CD4-positive, alpha-beta T cell treated with Interleukin-6 for 4 hours (primary cell): Measurements from ENCODE around the gene BMP3.
A peak's percentile ranks its signal among the peaks of the same experiment; 100 is the strongest.

Experiments
- DNase-seq: peaks from one replicate; pipeline ENCODE4 v3.0.0-alpha.2; 2020; ENCODE audit warnings: mixed read lengths

BMP3 gene

DNA sequence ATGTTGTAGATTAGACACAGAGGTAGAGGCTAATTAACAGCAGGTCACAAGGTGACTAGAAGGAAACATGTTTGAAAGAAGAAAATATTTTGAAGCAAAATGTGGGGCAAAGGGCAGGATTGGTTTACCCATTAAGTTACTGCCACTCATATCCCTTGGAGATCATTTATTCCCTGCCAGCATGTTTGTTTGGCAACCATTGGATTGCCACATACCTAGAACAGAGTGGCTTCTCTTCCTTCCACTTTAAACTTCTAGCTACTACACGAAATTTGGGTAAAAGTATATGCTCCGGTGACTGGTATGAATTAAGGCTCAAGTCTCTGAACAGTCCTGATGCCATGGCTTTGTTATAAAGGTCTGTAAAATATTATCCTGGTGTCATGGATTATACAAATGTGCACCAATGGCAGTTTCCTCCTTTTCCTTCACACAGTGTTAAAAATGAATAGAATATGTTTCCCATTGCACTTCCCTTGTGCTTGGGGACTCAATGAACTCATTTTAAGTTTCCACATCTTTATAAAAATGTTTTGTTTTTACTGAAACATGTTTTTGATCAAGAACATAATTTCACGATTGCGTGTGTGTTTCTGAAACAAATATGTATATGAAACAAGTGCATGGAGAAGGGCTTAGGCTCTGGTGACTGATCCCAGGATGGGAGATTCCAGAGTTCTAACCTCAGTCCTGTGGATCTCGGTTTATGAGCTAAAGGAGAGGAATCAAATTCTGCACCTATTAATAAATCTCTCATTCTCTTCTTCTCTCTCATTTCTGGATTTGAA lies 12.3 kb downstream of the BMP3 start:
- DNase-seq = no peak

DNA sequence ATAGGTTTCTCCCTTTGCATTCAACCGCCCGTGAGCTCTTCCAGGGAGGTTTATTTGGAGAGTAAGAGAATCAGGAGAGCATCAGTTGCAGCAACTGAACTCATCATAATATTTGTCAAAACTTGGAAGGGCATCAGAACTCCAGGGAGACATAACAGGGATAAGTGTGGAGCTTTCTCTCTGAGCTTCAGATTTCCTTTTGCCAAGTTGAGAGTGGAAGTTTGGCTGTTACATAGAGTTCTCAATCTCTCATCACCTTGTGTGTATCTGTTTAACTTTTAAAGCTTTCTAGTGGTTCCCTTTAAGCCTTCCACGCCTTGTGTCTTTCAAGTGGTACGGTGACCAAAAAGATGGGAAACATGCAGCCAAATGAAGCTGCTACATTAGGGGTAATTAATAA lies 18.8 kb downstream of the BMP3 start:
- DNase-seq = no peak

DNA sequence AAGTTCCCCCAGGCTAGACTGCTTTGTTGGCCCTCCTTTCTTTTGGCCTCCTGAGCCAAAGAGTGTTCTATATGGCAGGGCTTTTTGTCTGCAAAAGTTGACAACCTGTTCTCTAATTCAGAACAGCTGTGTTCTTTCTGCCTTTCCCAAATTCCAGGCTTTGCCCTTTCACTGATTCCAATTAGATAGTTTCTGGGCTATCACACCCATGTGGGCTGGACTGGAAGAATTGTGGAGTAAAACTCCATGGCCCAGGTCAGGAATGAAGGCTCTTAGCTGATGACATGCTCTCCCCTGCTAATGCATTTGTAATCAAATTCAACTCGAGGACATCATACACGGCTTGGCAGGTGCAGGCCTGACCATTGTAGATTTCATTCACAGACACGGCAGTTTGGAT lies 19.4 kb downstream of the BMP3 start:
- DNase-seq = no peak

- peak; percentile 61 for DNase-seq
Measured at GRCh38 chr4:81052119-81053068, 21.9 kb downstream of the BMP3 start.

DNA sequence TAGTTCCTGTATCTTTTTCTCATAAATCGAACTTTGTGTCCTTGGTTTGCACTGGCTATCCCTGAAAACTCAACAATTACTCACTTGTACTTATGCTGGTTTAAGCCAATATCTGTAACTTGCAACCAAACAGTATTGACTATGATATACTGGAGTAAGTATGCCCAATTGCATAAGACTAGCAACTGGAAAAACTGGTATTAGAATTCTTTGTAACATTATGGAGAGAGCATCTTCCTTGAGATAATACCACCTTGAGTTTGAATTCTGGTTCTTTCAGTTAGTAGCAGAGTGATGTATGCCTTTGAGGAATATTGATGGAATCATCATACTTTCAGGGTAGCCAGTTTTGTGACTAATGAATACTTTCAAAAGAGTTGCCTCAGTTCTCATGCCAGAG lies 28.1 kb downstream of the BMP3 start:
- no peak for DNase-seq

DNA sequence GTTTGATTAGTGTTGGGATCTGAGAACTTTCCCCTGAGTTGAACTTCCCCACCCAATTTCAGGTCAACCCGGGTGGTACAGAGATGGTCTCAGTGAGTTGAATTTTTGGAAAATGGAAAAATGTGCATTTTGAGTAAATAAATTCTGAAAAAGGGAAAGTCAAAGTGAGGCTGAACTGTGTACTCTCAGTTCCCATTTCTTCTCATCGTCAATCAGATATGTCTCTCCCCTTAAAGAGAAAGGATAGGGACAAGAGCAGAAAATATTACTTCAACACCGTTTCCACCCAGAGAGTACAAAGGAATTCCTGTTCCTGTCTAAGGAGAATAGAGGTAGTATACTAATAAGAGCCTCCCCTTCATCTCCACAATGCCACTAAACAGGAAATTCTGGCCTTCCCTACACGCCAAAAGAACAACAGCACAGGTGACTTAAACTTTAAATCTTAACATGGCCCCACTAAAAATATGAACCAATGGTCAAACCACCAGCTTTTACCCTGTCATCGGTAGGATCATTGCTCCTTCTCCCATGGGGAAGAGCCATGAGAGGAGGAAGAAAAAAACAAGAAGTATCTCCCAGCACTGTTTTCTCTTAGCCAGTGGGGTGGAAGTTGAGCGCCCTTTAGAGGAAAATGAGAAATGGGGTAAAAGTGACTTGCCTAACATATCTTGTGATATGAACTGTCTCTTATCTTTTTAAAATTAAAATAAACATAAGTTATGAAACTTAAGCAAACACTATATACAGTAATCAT lies 30.3 kb downstream of the BMP3 start:
- no peak for DNase-seq

DNA sequence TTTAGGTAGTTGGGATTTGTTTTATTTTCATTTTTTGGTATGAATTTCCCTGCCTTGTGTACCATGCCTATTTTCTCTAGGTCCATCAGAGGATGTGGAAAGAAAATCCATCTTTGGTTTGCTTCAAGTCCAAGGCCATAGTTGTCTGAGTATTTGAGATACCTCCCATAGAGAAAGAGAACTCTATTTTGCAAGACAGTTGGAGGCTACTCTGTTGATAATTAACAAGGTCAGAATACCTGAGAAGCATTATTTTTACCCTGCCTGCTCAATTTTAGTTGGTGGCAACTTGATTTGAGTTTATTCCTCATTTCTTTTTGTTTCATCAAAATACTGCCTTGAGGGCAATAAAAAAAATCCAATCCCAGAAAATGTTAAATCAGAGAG lies 30.8 kb downstream of the BMP3 start:
- DNase-seq = no peak

DNA sequence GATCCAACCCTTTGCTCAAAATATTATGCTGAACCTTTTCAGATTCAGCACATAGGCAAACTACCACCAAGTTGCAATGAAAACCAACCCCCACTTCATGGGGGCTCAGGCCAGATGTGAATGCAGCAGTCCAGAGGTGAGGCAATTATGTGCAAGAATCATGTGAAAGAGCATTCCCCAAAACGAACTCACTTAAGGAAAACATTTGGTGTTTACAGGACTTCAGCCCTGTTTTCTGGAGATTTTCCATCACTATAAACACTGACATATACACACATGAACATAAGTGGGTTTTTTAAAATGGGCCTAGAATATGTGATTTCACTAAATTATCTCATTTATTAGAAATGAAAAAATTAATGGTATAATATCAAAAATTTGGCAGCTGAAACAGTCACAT lies 31.5 kb downstream of the BMP3 start:
- DNase-seq = no peak

DNA sequence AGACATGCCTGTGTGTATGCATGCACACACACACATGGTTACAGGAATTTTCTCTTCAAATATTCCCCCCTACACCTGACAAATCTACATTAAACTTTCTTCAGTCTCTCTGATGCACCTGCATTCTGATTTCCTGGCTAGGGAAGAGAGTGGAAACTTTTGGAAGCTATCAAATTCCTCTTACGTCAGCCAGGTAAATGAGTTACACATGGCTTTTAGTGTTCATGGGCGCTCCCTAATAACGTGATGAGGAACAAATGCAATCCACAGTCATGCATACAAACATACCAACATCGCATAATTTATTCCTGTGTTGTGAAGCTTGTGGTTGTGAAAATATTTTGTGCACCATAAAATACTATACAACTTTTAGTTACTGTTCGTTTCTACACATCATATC lies 34.9 kb downstream of the BMP3 start:
- DNase-seq = no peak

- DNase-seq = peak; percentile 62
Measured at GRCh38 chr4:81069706-81070331, 39.3 kb downstream of the BMP3 start.

DNA sequence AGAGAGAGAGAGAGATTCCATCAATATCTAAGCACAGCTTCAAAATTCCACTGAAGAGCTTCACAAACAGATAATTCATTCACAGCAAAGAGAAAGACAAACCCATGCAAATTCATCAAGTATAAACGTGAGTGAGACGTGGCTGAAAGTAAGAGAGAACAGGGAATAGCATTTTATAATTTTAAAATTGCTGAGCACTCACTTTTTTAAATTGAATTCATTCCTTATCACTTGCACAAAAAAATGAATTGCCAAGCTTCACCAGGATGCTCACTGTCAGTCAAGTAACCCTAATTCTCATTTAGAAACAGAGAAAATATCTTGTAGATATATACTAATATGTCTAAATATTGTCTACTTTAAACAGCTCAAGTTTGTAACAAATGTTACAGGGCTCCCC lies 40.5 kb downstream of the BMP3 start:
- no peak for DNase-seq

- no peak for DNase-seq
Measured at GRCh38 chr4:81081156-81081555, 50.6 kb downstream of the BMP3 start.

DNA sequence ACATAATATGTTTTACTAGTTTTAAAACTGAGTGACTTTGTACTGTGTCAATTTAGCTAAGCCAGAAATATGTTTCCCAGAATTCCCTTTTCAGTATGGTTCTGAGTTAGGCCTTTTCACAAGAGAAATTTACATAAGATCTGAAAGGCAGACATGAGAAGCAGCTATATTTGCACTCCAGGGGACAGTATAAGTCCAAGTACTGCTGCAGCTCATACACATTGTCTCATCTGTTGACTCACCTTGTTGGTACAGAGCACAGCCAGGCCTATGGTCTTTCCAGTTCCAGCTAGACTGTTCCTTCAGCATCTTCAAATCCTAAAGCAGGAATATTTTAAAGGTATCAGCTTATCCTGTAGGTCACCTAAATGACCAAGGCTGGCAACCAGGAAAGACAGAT lies 53.5 kb downstream of the BMP3 start:
- DNase-seq = no peak

DNA sequence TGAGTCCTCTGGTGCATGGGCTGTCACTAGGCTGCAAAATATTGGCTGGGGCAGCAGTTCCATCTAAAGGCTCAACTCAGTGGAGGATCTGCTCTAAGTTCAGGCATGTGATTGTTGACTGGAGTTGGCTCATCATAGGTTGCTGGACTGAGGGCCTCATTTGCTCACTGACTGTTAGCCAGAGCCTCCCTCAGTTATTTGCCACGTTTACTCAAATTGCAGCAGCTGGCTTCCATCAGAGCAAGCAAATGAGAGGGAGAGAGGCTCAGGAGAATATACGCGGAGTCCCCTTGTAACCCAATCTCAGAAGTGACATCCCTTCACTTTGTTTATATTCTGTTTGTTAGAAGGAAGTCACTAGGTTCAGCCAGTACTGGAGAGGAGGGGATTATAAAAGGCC lies 54.1 kb downstream of the BMP3 start:
- DNase-seq = no peak

GRCh38 chr4:81085291-81085690 lies 54.8 kb downstream of the BMP3 start:
- DNase-seq = no peak

- no peak for DNase-seq
Measured at GRCh38 chr4:81085979-81086378, 55.5 kb downstream of the BMP3 start.

DNA sequence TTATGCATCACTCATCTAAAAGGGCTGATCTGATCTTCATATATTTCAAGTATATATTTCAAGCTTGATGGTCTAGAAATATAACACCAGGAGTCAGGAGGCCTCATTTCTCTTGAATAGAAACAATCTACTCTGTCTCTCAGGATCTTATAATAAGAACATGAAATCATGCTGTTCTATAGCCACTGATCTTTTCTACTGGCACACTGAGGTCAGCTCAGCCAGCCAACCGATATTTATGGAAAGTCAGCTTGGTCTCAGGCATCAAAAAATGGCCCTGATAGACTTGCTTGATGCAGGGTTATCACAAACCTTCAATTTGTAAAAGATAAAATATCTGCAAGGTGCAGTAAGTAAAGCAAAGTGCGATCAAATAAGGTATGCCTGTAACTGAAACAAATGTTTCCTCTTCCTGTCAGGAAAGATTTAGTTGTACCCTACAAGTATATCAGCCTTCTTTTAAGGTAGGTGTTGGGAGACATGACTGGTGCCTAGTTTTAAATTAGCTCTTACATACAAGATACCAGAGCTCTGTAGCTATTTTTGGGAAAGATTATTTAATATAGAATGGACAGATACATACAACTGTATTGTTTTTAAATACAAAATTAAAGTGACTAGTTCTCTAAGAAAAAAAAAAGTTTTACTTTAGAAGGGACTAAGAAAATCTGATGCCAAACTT lies 63.4 kb downstream of the BMP3 start:
- DNase-seq = no peak

DNA sequence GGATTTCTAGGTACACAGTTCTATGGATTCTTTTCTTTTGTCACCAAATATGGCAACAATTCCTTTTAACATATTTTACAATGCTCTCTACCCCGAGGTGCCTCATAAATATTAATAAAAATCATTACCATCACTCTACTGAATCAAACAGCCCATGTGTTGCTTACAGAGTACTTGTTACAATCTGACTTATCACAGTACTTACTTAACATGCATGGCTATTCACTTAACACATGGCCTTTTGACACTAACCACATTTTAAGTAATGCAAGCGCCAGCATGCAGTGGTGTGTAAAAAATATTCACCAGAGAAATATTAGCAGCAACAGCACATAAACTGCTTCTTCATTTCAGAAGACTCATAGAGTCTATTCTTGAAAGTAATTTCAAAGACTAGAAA lies 64.9 kb downstream of the BMP3 start:
- no peak for DNase-seq

DNA sequence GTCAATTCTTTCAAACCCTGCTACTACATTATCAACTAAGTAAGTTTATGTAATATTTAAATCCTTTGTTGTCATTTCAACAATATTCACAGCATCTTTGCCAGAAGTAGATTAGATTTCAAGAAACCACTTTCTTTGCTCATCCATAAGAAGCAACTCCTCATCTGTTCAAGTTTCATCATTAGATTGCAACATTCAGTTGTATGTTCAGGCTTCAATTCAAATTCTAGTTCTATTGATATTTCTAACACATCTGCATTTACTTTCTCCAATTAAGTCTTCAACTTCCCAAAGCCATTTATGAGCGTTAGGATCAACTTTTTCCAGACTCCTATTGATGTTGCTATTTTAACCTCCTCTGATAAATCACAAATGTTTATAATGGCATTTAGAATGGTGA lies 66.1 kb downstream of the BMP3 start:
- no peak for DNase-seq

- DNase-seq = no peak
Measured at GRCh38 chr4:81102107-81102506, 71.6 kb downstream of the BMP3 start.

GRCh38 chr4:81106150-81106549 lies 75.6 kb downstream of the BMP3 start:
- no peak for DNase-seq
